RPMI8226 (cell line): ENCODE results near the gene TMEM131.
"Not testable (repeated sequence)": the region's sequence is repeated elsewhere in the genome, so short reads cannot be mapped to it uniquely, and the experiment has no call there.

Experiments used
- DNase-seq: peaks from one replicate; pipeline ENCODE4 v3.0.0-alpha.2; 2015

The TMEM131 gene

GRCh38 chr2:97910403-97911205 is 85.1 kb downstream of the TMEM131 start:
- no peak for DNase-seq

GRCh38 chr2:97908208-97908676 is 87.5 kb downstream of the TMEM131 start:
- no peak for DNase-seq

- no peak for DNase-seq
These were observed 88.2 kb downstream of the TMEM131 start for GRCh38 chr2:97907369-97908100.

- no peak for DNase-seq
These were observed 89.4 kb downstream of the TMEM131 start for GRCh38 chr2:97906307-97906706.

GRCh38 chr2:97905294-97905693 is 90.5 kb downstream of the TMEM131 start:
- no peak for DNase-seq

- DNase-seq, result no peak
These were observed 93.9 kb downstream of the TMEM131 start for GRCh38 chr2:97901862-97902261.

- DNase-seq, result no peak
These were observed 94.9 kb downstream of the TMEM131 start for GRCh38 chr2:97900806-97901205.

- not testable (repeated sequence) for DNase-seq
These were observed 102.7 kb downstream of the TMEM131 start for GRCh38 chr2:97893042-97893441.

- DNase-seq, result no peak
These were observed 104.1 kb downstream of the TMEM131 start for GRCh38 chr2:97891611-97892010.

GRCh38 chr2:97889156-97889555 is 106.6 kb downstream of the TMEM131 start:
- DNase-seq, result no peak

- no peak for DNase-seq
These were observed 109.9 kb downstream of the TMEM131 start for GRCh38 chr2:97885841-97886240.

GRCh38 chr2:97880334-97880733 is 115.4 kb downstream of the TMEM131 start:
- no peak for DNase-seq

- DNase-seq, result no peak
These were observed 116.9 kb downstream of the TMEM131 start for GRCh38 chr2:97878865-97879264.

- DNase-seq, result not testable (repeated sequence)
These were observed 117.4 kb downstream of the TMEM131 start for GRCh38 chr2:97878317-97878716.

- DNase-seq, result no peak
These were observed 124.5 kb downstream of the TMEM131 start for GRCh38 chr2:97871096-97871780.

- DNase-seq, result peak; percentile 87
These were observed 125.3 kb downstream of the TMEM131 start for GRCh38 chr2:97870396-97870843.

- no peak for DNase-seq
These were observed 125.9 kb downstream of the TMEM131 start for GRCh38 chr2:97869722-97870346.

- DNase-seq, result no peak
These were observed 126.6 kb downstream of the TMEM131 start for GRCh38 chr2:97868986-97869721.

- no peak for DNase-seq
These were observed 131.9 kb downstream of the TMEM131 start for GRCh38 chr2:97863829-97864228.

- no peak for DNase-seq
These were observed 134.6 kb downstream of the TMEM131 start for GRCh38 chr2:97861177-97861576.

GRCh38 chr2:97858442-97858841 is 137.3 kb downstream of the TMEM131 start:
- DNase-seq, result no peak

- no peak for DNase-seq
These were observed 138.2 kb downstream of the TMEM131 start for GRCh38 chr2:97857553-97857952.
